Fibroblast of lung (primary cell): Measurements from ENCODE around the gene BCL6.

ENCODE experiments used
- CTCF ChIP-seq, 2 donors: IDR thresholded peaks in 1 of 2; conservative IDR thresholded peaks in 1 of 2; 1 replicate in 1 of 2; 2 replicates in 1 of 2; pipeline ENCODE4 v1.5.1; 2011 to 2012; ENCODE audit warnings: low read length in 2 of 2, control low read depth in 1 of 2, inconsistent platforms in 1 of 2, low read depth in 1 of 2, mild to moderate bottlenecking in 1 of 2
- EZH2 ChIP-seq: IDR thresholded peaks from 2 replicates; pipeline ENCODE4 v1.5.1; 2012; ENCODE audit warnings: low read length, control low read depth, mild to moderate bottlenecking; ENCODE audit errors: missing control alignments

- TF ChIP-seq CTCF (conservative IDR thresholded peaks at IDR 0.05 in 1 of 2, IDR thresholded peaks at IDR 0.05 in 1 of 2; ENCODE audit: low read depth in 1 of 2, low read length in 2 of 2) (no peak), EZH2 (no peak)
Observed at GRCh38 chr3:187739094-187739560, 6.1 kb downstream of the BCL6 start.
